NCI-H2171 (cell line): ENCODE data around the gene GATA3.

Source experiments
- DNase-seq: peaks from one replicate; lab custom pipeline; 2025; lab: John Stamatoyannopoulos, UW

GATA3 gene

DNA sequence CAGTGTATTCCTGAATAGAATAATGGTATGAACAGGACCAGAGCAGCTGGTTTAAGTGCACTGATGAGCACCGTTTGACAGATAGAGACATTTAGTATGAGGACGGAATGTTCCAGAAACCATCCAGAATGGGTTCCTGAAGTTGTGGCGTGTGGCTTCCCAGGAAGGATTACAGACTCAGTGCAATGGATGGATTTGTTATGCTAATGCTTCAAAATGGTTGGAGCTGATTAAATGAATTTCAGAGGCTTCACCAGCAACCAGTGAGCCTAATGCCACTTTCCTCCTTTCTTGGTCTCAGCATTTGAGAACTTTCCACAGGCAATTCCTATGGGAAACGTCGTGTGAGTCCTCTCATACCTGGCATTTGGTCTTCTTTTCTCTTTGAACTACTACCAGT is 9.9 kb downstream of the GATA3 start:
- DNase-seq: no peak

DNA sequence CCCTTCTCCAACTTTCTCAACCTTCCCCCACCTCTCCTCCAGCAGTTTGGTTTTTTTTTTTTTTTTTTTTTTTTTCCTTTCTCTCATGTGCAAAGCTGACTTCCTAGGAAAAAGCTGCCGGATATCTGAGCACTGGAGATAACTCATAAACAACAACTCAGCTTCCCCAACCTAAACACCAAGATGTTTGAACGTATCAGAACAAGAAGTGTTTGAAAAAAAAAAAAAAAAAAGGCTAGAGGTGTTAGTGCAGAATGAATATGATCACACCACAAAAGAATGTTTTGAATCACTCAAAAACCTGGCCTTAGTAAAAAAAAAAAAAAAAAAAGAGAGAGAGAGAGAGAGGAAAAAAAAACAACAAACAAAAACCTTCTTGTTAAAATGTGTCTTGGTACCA is 11.2 kb downstream of the GATA3 start:
- DNase-seq: no peak

DNA sequence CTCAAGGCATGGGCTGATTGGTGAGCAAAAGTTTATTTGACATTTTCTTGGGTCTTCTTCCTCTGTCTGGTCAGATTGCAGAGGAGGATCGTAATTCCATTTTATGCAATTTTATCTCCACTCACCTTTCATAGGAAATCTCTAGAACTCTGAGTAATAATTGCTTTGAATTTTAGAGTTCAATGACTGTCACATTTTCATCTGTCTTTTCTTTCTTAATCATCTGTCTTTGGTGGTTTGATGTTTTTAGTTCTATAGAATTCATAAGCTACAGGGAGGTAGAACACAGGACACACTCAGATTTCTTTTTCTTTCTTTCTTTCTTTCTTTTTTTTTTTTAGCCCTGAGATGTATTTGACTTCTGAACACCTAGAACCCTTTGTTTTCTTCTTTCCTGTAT is 11.6 kb downstream of the GATA3 start:
- DNase-seq: no peak

DNA sequence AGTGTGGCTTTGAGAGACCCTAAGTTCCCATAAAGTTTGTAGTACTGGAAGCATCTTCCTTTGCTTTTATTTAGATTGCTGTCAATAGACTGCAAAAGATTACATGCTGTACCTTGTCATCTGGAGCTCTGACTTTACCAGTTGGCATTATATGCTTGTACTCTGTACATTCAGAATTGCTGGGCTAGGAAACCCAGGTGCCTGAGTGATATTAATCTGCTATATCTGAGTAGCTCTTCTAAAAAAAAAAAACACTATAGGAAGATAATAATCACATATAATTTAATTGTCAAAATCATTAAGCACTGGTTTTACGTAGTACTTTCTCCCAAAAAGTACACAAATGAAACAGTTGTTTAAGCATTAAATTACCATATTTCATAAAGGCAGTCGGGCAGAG is 12.3 kb downstream of the GATA3 start:
- no peak for DNase-seq

DNA sequence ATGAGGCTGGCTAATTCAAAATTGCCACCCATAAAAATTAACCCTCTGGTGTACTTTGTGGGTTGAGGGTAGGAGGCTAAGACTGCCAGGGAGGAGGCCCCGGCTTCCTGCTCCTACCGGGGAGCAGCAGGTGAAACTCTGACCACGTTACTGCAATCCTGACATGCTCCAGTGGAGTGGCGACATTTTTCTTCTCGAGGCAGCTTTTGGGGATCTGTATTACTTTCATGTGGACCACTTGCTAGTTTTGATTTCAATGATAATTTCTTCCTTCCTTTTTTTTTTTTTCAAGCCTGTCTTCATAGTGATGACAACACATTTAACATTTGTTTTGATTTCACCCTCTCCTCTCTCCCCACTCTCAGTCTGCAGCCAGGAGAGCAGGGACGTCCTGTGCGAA is 14.6 kb downstream of the GATA3 start:
- DNase-seq: no peak

DNA sequence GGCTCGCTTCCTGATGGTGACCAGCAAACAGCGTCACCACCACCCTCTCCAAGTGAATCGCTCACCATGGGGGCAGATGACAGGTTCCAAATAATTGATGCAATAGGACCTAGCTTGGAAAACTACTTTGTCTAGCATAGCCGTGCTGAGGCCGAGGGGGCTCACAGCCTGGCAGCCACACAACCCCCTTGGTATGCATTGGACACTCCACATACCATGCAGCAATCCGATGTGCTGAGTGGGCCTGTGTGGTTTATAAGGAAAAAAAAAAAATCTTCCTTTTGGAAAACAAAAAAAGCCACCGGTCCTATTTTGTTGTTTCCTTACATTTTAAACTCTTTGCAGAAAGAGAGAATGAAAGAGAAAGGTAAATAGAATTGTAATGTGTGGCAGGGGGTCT is 15.1 kb downstream of the GATA3 start:
- no peak for DNase-seq

DNA sequence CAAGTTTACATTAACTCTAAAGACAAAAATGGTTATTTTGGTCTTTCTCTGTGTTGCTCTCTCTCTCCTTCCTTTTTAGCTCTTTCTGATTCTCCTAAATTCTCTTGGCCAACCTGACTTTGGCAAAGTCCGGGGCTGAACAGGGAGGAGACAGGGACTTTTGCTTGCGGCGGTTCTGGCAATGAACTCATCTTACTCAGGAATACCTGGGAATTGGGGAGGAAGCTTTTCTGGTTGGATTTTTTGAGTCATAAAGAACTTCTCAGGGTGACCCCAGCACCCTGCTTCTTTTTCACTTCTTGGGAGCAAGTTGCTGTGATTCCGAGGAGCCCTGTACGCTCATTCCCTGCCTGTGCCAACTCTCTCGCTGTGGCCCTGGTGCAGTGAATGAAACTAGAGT is 16.0 kb downstream of the GATA3 start:
- DNase-seq: no peak

DNA sequence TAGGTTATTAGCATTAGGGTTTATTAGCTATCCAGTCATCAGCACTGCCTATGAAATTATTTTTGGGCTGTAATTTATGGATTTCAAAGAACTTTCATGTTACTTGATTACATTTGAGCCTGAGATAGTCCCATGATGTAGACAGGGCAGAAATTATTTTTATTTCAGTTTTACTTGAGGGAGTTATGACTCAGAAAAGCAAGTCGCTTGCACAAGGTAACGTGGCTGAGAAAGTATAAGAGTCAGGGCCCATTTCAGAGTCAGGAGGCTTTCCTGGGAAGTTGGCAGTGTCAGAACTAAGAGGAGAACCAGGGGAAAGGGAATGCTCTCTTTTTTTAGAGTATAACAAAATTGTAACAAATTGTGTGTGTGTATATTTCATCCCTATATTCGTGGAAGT is 16.5 kb downstream of the GATA3 start:
- no peak for DNase-seq

DNA sequence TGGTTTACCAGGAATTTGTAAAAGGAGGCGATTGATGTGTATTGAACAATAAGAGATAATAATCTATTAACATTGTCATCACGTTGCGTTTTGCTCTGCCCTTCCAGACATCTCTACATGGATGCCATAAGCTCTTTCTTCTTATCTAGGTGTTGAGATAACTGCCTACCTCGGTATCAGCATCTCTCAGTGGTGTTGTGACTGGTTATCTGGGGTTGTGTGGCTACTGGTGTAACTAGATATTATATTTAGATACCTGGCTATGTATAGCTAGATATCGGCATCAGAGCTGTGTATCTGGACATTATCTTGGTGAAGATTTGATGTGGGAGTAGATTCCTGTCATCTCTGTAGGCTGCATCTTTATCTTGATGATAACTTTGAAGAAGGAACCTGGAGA is 17.2 kb downstream of the GATA3 start:
- no peak for DNase-seq

DNA sequence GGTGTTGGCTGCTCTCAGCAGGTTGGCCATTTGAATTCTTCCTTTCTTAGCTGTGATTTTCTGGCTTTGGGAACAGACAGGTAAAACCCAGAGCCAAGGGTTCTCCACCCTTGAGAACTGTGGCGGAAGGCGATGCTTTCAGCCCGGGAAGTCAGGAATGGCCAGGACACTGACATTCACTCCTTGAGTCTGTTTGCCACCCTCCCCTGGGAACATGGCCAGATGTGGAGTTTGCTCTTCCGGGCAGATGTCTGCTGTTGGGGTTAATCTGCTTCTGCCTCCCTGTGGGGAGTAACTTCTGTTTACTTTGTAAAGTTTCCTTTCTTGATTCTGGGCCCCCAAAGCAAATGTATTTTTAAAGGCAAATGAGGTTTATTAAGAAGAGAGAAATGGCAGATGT is 17.7 kb downstream of the GATA3 start:
- DNase-seq: no peak

DNA sequence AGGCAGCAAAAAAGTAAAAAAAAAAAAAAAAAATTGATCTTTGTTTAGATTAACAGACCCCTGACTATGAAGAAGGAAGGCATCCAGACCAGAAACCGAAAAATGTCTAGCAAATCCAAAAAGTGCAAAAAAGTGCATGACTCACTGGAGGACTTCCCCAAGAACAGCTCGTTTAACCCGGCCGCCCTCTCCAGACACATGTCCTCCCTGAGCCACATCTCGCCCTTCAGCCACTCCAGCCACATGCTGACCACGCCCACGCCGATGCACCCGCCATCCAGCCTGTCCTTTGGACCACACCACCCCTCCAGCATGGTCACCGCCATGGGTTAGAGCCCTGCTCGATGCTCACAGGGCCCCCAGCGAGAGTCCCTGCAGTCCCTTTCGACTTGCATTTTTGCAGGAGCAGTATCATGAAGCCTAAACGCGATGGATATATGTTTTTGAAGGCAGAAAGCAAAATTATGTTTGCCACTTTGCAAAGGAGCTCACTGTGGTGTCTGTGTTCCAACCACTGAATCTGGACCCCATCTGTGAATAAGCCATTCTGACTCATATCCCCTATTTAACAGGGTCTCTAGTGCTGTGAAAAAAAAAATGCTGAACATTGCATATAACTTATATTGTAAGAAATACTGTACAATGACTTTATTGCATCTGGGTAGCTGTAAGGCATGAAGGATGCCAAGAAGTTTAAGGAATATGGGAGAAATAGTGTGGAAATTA is 19.4 kb downstream of the GATA3 start:
- DNase-seq: no peak

DNA sequence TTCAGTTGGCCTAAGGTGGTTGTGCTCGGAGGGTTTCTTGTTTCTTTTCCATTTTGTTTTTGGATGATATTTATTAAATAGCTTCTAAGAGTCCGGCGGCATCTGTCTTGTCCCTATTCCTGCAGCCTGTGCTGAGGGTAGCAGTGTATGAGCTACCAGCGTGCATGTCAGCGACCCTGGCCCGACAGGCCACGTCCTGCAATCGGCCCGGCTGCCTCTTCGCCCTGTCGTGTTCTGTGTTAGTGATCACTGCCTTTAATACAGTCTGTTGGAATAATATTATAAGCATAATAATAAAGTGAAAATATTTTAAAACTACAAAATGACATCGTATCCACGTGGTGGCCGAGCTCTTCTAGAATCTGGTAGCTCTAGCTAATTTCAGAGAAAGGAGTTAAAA is 20.4 kb downstream of the GATA3 start:
- no peak for DNase-seq

DNA sequence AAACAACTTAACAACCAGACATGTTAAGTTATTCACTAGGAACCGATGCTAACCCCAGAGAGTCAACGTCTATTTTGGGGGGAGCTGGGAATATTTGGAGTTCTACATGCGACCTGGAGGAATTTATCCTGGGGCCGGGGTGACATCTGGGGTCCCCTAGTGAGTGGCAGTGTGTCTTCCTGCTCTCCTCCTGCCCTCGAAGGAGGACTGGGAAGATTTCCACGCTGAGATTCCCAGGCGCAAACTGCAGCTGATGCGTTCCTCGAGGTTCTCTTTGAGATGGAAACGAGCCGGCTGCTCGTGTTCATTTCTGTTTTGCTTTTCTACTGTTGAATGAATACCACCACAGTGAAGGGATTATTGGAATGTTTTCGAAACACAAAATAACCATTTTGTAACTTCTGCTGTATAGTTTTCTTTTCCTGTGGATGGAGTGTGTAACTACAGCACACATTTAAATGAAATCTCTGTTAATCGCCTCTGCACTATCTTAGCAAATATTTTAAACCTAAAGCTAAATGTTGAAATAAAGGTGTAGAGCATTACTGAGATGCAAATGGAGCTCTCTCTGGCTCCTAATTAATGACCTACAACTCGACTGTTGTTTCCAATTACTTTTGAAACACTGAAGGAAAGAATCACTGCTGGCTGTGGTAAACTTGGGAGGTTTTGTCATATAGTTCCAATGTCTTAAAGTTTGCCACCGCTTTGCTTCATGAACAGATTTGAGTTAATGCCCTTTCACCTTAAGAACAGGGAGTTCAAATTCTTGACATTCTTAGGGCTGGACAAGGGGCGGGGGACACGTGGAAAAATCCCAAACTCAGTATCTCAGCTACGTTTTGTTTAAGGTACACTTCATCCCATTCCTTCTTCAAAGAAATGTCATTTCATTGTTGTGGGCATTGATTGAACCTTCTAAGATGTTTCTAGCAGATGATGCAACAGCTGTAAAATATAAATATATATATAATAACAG is 21.1 kb downstream of the GATA3 start:
- DNase-seq: no peak

DNA sequence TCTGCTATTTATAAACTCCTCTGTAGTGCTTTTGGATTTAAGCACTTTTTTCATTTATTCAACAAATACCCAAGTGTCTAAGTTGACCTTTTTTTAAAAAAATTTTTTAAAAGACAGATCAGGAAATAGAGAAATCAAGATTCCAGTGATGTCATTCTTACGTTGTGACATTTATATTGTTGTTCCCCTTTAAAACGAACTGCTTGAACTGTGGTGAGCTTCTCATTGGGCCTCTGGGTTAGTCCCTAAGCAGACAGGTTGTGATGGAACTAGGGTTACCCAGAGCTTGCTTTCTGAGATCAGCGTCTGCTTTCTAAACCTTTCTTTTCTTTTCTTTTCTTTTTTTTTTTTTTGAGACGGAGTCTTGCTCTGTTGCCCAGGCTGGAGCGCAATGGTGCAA is 22.4 kb downstream of the GATA3 start:
- DNase-seq: no peak

DNA sequence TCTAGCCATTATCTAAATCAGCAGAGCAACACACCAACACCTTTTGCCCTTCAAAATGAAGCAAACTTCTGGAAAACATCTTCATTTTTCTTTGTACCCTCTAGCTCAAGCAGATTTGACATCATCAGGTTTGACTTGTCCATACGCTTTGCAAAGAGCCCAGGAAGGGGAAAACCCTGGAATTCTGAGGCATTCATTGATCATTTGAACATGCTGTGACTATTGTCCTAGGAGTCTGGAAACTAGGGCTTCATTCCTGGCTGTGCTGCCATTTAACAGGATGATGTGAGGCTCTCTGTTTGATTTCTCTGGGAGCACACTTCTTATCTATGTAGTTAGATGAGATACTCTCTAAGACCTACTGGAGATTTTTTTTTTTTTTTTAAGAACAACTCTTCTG is 23.5 kb downstream of the GATA3 start:
- no peak for DNase-seq

DNA sequence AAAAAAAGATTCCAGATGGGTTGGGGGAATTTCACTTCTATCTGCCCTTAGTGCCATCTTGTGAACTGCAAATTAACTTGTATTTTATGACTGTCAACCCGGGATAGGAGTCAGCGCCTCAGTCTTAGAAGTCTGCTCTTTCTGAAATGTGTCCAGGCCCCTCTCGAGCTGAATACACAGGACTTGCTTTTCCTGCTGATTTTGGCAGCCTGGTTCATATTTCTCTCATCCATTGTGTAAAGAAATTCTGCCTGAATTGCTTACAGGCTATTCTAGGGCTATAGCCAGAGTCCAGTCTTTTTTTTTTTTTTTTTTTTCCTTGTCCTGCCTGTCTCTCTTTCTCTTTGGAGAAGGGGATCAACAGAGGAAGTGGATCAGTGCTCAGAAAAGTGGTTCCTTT is 24.6 kb downstream of the GATA3 start:
- no peak for DNase-seq

DNA sequence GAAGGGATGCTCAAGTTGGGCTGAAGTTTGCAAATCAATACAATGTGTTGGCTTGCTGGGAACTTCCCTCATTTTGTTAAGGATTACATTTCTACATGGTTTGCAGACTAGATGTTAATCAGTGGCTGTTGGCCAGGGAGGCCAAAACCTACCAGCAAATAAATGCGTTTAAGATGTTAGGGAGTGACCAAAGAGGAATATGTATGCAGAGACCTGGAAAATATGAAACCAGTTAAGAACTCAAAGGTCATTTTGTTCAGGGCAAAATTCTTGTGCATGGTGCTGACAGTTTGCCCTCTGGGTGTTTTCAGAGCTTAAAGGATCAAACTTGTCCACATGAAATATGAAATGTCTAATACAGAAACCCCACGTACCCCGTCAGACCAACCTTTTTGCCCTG is 30.3 kb downstream of the GATA3 start:
- no peak for DNase-seq

DNA sequence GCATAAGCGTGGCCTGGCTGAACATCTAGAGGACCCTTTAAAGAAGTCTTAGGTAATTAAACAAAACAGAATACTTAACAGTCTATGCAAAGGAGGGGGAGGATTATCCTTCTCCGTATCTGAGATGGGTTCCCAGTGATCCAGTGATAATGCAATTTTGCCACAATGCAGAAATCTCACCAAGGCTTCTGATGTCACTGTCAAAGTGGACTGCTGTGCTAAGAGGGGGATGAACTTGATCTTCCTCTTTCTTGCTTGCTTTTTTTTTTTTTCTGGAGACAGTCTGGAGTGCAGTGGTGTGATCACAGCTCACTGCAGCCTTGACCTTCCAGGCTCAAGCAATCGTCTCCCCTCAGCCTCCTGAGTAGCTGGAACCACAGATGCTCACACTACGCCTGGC is 30.8 kb downstream of the GATA3 start:
- no peak for DNase-seq

DNA sequence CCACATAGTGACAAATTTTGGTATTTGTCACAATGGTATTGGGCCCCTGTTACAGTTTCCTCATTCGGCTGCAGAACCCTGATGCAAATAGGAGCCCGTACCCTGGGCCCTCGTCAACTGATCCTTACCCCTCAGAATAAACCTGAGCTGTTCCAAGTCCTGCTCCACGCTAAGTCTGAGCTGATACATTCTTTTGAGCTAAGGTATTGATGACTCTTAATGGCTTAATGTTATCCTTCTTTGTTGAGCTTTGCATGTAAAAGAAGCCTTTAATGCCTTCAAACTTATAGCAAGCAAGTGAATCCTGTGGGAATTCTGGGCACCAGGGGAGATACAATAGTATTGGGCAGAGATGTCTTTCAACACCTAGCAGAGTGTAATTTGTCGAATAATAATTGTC is 31.8 kb downstream of the GATA3 start:
- no peak for DNase-seq

DNA sequence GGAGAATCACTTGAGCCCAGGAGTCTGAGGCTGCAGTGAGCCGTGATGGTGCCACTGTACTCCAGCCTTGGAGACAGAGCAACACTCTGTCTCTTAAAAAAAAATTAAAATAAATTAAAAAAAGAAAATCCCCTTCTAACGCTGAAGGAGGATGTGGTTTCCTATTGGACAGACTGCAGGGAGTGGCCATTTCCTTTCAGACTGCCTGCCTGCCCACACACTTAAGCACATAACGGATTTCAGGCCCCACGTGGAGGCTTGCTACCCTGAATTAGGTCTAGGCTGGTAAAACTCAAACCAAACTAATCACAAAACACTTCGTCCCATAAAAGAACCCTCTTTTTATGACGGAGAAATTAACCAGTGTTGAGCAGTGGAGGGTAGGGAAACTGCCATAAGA is 34.0 kb downstream of the GATA3 start:
- DNase-seq: no peak

DNA sequence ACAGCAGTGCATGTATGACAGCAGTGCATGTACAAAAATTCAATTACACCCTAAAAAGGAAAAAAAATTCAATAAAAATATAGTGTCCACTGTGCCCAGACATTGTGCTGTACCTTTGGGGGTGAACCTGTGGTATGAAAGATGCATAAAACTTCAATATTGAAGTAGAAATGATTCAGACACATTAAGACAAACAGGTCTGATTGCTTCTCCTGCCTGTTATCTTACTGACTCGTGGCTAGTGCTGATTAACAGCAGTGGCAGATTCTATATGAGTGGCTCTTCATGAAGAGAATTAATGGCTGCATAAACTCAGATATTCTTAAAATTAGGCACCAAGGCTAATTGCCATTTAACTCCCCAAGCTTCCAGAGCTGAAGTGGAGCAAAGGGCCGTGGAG is 37.9 kb downstream of the GATA3 start:
- DNase-seq: no peak

DNA sequence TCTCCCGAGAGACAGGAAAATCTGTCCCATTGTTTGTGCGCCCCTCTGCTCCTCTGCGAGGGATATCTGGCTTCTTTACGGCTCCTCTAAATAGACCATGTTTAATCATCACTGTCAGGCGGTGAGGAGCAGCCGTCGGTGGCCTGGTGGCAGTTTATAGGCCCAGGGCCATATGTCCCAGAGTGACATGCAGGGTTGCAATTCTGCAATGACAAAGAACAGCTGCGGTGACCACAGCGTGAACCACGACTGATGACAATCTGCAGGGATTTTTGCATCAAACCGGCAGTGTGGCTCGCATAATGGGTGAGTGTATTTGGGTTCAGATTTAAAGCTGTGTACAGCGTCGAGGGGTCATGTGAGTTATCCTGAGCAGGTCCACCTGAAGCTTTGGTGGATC is 41.5 kb downstream of the GATA3 start:
- no peak for DNase-seq

DNA sequence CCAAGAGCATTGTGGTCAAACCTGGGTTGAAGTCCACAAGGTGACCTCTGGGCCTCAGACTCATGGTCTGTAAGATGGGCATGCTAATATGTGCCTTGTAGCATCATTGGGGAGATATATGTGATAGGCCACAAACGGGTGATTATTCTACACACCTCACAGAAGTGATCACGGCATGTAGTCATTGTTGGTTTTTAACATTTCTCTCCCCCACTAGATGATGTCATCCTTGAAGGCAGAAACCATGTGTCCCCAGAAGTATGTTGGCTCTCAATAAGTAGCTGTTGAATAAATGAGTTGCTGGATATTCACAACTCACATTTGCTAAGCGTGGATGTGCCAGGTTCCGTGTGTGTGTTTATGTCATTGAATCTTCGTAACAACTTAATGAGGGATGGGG is 42.4 kb downstream of the GATA3 start:
- no peak for DNase-seq

DNA sequence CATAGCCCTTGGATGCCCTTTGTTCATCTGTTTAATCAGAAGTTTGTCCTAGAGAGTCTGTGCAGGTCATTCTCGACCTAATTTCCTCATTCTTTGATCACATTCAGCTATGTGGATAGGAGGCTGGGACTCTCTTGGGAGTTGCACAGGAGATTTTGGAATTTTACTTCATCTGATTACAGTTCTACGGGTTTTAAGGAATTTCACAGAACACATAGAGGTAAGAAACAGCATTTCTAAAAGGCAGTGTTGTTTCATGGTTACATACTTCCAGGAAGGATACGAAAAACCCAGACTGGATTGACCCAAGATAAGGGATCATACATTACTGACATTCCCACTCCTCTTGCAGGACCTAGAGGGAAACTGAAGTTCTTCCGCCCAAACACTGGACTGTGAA is 45.9 kb downstream of the GATA3 start:
- no peak for DNase-seq
